ENCODE results near the gene CIP2A.

Gene CIP2A

GRCh38 chr3:108528459-108529252, 60.6 kb downstream of the CIP2A start:
- Mint-ChIP-seq H3K27ac (no peak overlapping the region), H3K9me3 (no peaks in the 10 kb centered on the region), H3K36me3 (ENCODE audit: low read depth) (no peaks in the 10 kb centered on the region), H3K27me3 (ENCODE audit: low read depth, poor library complexity) (peaks cover 3% of the 10 kb centered on the region), H3K4me1 (peaks cover 22% of the 10 kb centered on the region), H3K4me3 (no peak overlapping the region)
- no peak for TF ChIP-seq CTCF (IDR thresholded peaks at IDR 0.05)
- no peak for DNase-seq

- peaks cover 22% of the 10 kb centered on the region for H3K4me1 Mint-ChIP-seq
- H3K27ac Mint-ChIP-seq, result no peak overlapping the region
- H3K9me3 Mint-ChIP-seq, result no peaks in the 10 kb centered on the region
- DNase-seq, result no peak
- no peaks in the 10 kb centered on the region for H3K36me3 Mint-ChIP-seq (ENCODE audit: low read depth)
- H3K27me3 Mint-ChIP-seq (ENCODE audit: low read depth, poor library complexity), result peaks cover 3% of the 10 kb centered on the region
- no peak for TF ChIP-seq CTCF (IDR thresholded peaks at IDR 0.05)
- H3K4me3 Mint-ChIP-seq, result no peak overlapping the region
Measured at GRCh38 chr3:108527817-108528216, 61.4 kb downstream of the CIP2A start.

DNA sequence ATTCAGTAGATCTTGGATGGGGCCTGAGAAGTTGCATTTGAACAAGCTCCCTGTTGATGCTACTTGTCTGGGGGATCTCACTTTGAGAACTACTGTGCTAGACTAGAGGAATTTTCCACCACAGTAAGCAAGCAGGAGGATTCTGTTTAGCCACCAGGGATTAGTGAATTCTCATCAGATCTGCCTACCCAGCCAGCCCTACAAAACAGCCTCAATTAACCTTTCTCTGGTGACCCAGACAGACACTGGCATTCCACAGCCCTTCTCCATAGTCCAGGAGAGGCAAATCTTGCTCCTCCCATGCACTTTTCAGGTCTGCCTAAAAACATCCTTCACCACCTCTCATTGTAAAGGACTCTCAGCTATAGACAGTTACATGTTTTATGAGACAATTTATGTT, 62.1 kb downstream of the CIP2A start:
- H3K9me3 Mint-ChIP-seq, result no peaks in the 10 kb centered on the region
- H3K4me3 Mint-ChIP-seq, result no peak overlapping the region
- peak overlapping the region; percentile 73 for H3K27ac Mint-ChIP-seq
- H3K4me1 Mint-ChIP-seq, result peaks cover 22% of the 10 kb centered on the region
- H3K27me3 Mint-ChIP-seq (ENCODE audit: low read depth, poor library complexity), result peaks cover 3% of the 10 kb centered on the region
- no peaks in the 10 kb centered on the region for H3K36me3 Mint-ChIP-seq (ENCODE audit: low read depth)
- no peak for TF ChIP-seq CTCF (IDR thresholded peaks at IDR 0.05)
- DNase-seq, result peak; percentile 4

GRCh38 chr3:108525971-108526370, 63.3 kb downstream of the CIP2A start:
- H3K4me1 Mint-ChIP-seq, result peaks cover 22% of the 10 kb centered on the region
- H3K36me3 Mint-ChIP-seq (ENCODE audit: low read depth), result no peaks in the 10 kb centered on the region
- H3K27me3 Mint-ChIP-seq (ENCODE audit: low read depth, poor library complexity), result peaks cover 3% of the 10 kb centered on the region
- no peak for DNase-seq
- H3K9me3 Mint-ChIP-seq, result no peaks in the 10 kb centered on the region
- H3K4me3 Mint-ChIP-seq, result no peak overlapping the region
- H3K27ac Mint-ChIP-seq, result no peak overlapping the region
- TF ChIP-seq CTCF (IDR thresholded peaks at IDR 0.05), result no peak

DNA sequence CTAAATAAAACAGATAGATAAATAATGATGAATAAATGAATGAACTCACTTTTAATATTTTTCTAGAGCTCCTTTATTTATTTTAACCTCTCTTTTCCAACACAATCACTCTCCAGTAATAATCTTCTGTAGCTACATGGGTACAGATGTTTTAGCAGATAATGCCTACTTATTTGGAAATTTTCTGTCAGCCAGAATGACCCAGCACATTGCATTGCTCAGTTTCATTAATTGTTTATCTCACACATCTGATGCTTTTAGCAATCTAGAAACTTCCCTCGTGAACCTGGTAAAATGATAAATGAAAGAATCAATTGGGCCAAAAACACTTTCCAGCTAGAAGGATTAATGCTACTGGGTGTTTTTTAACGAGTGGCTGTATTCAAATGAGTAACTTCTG, 64.0 kb downstream of the CIP2A start:
- no peak for DNase-seq
- H3K27ac Mint-ChIP-seq, result no peak overlapping the region
- H3K27me3 Mint-ChIP-seq (ENCODE audit: low read depth, poor library complexity), result peaks cover 3% of the 10 kb centered on the region
- no peak overlapping the region for H3K4me3 Mint-ChIP-seq
- H3K4me1 Mint-ChIP-seq, result peaks cover 22% of the 10 kb centered on the region
- H3K9me3 Mint-ChIP-seq, result no peaks in the 10 kb centered on the region
- no peak for TF ChIP-seq CTCF (IDR thresholded peaks at IDR 0.05)
- no peaks in the 10 kb centered on the region for H3K36me3 Mint-ChIP-seq (ENCODE audit: low read depth)

DNA sequence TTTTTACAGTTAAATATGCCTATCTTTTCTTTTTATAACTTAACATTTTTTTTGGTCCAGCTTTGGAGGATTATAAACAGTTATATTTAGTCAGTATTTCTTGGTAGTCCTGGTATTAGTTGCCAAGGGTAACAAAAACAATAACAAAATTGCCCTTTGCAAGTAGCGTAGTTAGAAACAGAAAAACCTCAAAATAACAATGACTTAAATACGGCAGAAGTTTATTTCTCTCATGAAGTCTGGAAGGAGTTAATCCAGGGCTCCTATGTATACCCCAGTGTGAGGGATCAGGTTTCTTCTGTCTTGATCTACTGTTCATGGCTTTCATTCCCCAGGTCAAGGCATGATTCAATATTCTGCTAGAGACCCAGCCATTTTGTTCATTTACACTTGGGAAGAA, 64.7 kb downstream of the CIP2A start:
- Mint-ChIP-seq H3K9me3 (no peaks in the 10 kb centered on the region), H3K27me3 (ENCODE audit: low read depth, poor library complexity) (peaks cover 3% of the 10 kb centered on the region), H3K27ac (no peak overlapping the region), H3K4me3 (no peak overlapping the region), H3K36me3 (ENCODE audit: low read depth) (no peaks in the 10 kb centered on the region), H3K4me1 (peaks cover 22% of the 10 kb centered on the region)
- TF ChIP-seq CTCF (IDR thresholded peaks at IDR 0.05), result no peak
- no peak for DNase-seq

Measured in nephron progenitor cell (in vitro differentiated cells).